Hepatocyte (in vitro differentiated cells): ENCODE results near the gene TNFRSF4.

Experiments used
- EZH2 ChIP-seq: fragments of 200-600 bp; sonication (generic); IDR thresholded peaks from 2 replicates; pipeline ENCODE4 v1.6.1; 2016; ENCODE audit warnings: antibody characterized with exemption, mild to moderate bottlenecking, borderline replicate concordance
- EZH2phosphoT487 ChIP-seq: fragments of 200-600 bp; sonication (generic); IDR thresholded peaks from one replicate; pipeline ENCODE4 v1.6.1; 2018; ENCODE audit warnings: antibody characterized with exemption, mild to moderate bottlenecking, low read depth, moderate library complexity; ENCODE audit not compliant: unreplicated experiment, severe bottlenecking
- TF ChIP-seq, protein P1 (sequence below): fragments of 200-600 bp; sonication (generic); IDR thresholded peaks from 2 replicates; pipeline ENCODE4 v1.5.1; 2016; ENCODE audit warnings: antibody characterized with exemption, mild to moderate bottlenecking; ENCODE audit not compliant: poor library complexity

DNA sequence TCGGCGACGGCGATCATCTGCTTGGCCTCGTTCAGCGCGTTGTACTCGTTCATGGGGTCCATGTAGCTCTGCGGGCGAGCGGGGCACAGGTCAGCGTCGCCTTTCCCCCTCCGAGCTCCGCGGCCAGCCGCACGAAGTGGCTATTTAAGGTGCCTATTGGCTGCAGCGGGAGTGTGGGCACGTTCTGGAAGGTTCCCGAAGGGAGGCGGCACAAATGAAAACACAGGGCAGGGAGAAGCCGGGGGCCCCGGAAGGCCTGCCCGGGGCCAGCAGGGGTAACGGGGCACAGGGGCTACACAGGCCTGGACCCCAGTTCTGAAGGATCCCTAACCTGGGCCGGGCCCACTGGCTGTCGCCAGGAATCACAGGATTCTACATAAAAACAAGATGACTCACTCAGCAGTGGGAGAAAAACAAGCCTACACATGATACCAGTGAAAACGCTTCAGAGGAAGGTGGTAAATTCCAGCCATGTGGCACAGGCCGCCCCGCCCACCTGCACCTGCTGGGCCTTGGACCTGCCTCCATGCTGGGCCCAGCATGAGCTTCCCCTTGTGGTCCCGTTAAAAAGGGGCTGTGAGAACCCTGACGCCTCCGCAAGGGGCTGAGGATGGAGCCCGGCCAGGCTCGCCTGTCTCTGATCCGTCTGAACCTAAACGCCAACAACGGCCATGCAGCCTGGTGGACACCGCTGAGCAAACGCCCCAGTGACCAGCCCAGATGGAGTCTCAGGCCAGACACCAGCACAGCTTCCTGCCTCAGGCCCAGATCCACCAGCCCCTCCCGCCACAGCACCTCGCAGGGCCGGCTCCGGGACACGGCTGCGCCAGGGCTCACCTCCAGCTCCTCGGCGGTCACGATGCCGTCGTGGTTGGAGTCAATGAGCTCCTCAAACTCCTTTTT lies 3.9 kb upstream of the TNFRSF4 start:
- TF ChIP-seq, protein P1, sequence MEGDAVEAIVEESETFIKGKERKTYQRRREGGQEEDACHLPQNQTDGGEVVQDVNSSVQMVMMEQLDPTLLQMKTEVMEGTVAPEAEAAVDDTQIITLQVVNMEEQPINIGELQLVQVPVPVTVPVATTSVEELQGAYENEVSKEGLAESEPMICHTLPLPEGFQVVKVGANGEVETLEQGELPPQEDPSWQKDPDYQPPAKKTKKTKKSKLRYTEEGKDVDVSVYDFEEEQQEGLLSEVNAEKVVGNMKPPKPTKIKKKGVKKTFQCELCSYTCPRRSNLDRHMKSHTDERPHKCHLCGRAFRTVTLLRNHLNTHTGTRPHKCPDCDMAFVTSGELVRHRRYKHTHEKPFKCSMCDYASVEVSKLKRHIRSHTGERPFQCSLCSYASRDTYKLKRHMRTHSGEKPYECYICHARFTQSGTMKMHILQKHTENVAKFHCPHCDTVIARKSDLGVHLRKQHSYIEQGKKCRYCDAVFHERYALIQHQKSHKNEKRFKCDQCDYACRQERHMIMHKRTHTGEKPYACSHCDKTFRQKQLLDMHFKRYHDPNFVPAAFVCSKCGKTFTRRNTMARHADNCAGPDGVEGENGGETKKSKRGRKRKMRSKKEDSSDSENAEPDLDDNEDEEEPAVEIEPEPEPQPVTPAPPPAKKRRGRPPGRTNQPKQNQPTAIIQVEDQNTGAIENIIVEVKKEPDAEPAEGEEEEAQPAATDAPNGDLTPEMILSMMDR = no peak
- TF ChIP-seq EZH2phosphoT487 = no peak
- TF ChIP-seq EZH2 = no peak
